Inflammatory macrophage (primary cell): Measurements from ENCODE around the gene AGPAT2.
A peak's percentile ranks its signal among the peaks of the same experiment; 100 is the strongest.
"Not testable (repeated sequence)": the region's sequence is repeated elsewhere in the genome, so short reads cannot be mapped to it uniquely, and the experiment has no call there.

Source experiments
- DNase-seq, 2 donors: peaks; one replicate each; pipeline ENCODE4 v3.0.0-alpha.2; 2020 to 2022

AGPAT2 gene

DNA sequence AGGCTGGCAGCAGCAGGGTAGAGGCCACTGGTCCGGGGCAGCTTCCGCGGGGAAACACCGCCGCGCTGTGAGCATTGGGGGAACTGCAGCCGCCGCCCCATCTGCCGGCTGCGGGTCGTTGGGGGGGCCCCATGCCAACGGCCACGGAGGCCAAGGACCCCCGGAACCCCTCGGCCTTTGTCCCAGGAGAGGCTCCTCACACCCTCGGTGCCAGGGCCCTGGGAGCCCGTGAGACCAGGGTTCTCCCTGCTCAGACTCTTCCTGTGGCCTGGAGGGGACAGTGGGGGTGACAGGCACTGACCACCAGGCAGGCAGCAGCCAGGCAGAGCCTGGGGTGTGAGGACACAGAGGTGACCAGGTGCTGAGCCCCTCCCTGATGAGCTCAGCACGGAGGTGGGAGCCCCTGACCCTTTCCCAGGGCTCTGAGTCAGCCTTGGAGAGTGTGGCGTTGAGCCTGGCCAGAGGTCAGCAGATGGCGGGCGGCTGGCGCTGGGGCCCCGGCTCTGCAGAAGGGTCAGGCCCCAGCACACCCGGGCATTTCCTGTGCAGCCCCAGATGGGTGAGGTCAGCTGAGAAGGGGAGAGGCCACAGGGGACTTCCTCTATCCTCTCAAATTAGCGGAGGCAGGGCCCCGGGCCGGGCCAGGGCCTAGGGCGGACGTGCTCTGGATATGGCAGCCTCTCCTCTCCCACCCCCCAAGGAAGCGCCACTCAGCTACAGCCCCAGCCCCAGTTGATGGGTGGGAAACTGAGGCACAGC, 42.5 kb downstream of the AGPAT2 start:
- peak; percentile 95 for DNase-seq

GRCh38 chr9:136644343-136644592, 43.0 kb downstream of the AGPAT2 start:
- DNase-seq = no peak

GRCh38 chr9:136643596-136644342, 43.5 kb downstream of the AGPAT2 start:
- DNase-seq = peak; percentile 24 to 47

DNA sequence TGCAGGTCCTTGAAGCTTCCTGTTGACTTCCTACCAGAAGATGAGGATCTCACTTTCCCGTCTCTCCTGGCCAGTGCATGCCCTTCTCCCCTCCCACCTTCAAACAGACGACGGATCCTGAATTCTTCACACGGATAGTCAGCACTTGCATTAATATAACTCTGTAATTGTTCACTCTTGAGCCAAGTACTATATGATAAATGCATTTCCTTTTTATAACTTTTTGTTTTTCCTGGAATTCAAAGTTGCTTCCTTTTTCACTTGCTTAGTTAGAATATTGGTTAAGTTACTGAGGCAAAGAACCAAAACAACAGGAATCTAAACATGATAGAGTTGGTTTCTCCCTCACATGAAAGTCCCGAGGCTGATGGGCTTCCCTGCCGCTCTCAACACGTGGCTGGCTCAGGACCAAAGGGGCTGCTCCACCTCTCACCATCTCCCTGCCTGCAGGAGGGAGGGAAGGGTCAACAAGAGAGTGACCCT, 44.8 kb downstream of the AGPAT2 start:
- no peak for DNase-seq

DNA sequence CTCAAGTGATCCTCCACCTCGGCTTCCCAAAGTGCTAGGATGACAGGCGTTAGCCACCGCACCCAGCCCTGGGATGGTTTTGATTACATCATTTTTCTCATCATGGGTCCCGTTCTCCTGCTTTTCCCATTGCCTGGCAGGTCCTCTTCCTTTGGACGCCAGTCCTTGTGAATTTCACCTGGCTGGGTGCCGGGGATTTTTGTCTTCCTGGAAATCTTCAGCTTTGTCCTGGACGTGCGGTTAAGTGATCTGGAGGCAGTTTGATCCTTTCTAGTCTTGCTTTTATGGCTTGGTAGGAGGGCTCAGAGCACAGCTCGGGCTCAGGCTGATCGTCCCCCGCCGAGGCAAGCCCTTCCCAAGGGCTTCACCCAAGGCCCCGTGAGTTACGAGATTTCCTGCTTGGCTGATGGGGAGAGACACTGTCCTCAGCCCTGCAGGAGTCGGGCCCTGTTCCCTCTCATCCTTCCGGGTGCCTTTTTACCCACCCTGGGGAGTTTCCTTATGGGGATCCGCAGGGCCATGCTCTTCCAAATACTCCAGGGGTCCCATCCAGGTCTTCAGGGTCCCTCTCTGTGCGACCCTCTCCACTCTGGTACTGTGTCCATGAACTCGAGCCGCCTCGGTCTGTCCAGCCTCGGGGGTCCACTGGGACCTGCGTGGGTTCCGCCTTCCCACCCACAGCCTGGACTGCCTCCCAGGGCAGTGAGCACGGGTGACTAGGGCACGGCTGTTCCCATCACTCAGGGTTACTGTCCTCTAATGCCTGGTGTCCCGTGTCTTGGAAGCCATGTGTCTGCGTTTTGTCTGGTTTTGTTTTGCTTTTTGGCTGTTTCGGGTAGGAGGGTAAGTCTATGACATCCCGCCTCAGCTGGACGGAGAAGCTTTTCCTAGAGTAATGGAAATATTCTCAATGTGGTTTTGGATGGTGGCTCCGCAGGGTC, 46.8 kb downstream of the AGPAT2 start:
- DNase-seq = no peak

- DNase-seq = no peak
These were observed 52.4 kb downstream of the AGPAT2 start for GRCh38 chr9:136634904-136635303.

- not testable (repeated sequence) for DNase-seq
These were observed 54.7 kb downstream of the AGPAT2 start for GRCh38 chr9:136632491-136633106.

- DNase-seq = not testable (repeated sequence)
These were observed 55.2 kb downstream of the AGPAT2 start for GRCh38 chr9:136632072-136632471.

GRCh38 chr9:136631038-136632000, 55.9 kb downstream of the AGPAT2 start:
- peak; percentile 81 to 83 for DNase-seq

GRCh38 chr9:136630662-136630992, 56.6 kb downstream of the AGPAT2 start:
- no peak for DNase-seq

DNA sequence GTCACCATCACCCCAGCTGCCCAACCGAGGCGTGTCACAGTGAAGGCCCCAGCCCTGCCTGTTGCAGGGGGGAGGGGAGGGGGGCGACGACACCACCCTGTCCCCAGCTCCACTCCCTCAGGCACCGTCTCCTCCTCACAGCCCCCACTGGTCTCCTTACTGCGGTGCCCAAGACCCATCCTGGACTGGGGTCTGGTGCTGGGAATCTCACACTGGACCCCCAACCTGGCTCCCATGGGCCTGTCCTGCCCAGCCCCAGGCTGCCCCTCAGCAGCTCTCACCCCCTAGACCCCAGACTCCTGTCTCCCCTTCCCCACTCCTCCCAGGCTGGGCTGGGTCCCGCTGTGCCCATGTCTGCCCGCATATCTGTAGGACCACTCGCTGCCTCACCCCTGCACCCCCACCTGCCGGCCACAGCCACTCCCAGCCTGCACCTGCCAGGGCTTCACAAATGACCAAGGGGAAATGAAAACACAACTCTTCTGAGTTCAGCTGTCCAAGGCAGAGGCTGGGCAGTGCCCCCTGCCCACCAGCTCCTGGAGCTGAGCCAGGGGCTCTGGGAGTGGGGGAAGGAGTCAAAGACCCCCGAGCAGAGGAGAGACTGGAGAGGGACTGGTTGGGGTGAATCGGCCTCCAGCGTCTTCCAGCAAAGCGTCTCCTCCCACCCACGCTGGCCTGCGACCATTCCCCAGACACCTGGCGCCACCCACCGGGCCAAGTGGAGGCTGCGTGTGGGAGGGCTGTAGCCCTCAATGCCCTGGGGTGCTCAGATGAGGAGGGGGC, 57.2 kb downstream of the AGPAT2 start:
- DNase-seq = peak; percentile 54 to 63

DNA sequence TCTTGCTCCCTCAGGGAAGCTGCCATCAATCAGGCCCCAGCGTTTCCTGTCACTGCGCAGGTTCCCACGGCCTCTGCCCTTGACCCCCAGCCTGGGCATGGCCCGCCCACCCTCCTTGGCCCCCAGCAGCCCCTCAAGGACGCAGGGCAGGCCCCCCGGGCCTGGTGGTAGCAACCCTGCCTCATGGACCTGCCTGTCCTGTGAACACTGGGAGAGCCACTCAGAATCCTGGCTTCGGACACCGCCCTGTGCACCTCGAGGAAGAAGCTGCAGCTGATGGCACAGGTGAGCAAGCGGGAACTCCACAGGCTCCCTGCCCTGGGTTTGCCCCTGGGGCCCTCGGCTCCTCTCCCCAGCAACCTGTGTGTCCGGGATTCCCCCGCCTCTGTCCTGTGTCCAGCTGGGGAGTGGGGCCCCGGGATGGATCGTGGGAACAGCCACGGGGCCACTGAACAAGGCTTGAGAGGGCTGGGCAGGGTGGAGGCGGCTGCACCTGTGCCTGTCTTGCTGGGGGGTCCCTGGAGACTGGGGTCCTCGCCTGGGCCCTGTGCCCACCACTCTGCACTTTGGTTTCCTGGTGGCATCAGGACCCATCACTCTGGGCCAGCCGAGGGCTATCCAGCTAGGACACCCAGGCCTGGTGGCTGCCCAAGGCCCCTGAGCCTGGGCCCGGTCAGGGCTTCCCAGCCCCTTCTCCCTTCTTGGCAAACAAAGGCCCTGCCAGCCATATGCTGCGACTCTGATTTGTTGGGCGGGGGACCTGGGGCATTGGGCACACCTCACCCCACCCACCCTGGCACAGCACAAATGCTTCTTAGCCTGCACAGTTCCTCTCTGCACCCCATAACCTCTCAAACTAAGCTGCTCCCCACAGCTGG, 58.0 kb downstream of the AGPAT2 start:
- no peak for DNase-seq

GRCh38 chr9:136628268-136628667, 59.0 kb downstream of the AGPAT2 start:
- DNase-seq = no peak

DNA sequence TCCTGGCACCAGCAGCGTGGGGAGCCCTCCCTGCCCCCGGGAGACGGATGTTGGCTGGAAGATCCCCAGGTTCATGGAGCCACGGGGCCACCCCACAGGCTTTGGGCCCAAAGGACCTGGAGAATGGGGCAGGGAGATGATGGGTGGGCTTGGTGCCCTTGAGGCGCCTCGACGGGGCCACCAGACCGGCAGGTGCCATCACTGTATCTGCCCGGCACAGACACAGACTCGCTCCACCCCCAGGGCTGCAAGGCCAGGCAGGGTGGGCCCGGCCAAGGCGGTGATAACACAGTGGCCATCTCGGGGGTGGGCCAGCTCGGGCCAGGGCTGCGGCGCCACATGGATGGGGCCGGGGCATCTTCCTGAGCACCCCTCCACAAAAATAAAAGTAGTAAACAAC, 59.6 kb downstream of the AGPAT2 start:
- no peak for DNase-seq

DNA sequence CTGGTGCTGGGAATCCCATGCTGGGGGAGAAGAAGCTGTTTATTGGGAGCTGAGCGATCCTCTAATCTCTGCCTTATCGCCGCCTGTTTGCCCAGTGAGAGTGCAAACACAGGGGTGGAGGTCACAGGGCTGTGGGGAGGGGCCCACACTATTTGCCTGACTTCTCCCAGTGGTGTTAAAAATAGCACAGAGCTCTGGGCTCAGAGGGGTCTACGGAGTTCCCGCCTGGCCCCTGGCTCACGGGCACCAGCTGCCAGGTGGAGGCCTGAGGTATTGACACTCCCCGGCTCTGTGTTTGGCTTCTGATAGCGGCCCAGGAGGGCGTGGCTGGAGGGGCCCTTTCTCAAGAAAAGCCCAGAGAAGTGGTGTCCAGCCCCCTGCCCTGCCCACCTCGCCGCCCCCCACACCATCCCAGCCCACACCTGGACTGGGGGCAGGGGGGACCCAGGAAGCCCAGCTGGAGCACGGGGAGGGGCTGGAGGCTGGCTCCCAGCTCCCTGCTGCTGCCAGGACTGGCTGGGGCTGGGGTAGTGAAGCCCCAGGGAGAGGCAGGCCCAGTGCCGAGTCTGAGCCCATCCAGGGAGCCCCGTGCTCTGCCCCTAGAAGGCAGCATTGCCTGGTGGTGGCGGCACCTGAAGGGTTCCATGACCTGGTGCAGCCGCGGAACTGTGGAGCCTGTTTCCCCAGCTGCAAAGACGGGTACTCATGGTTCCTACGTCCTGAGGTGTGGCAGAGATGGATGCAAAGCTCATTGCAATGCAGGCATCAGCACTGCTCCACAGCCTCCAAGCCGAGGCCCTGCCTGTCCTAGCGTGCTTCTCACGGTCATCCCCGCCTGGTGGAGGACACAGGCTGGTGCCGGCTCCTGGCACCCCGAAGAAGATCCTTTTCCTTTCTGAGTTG, 60.3 kb downstream of the AGPAT2 start:
- no peak for DNase-seq

GRCh38 chr9:136626066-136626725, 61.1 kb downstream of the AGPAT2 start:
- DNase-seq = no peak

GRCh38 chr9:136625101-136626065, 61.9 kb downstream of the AGPAT2 start:
- DNase-seq = peak; percentile 18 to 41
